Measurements from ENCODE around the gene RPUSD3. TPM values are rescaled to one million over a fixed set of nuclear protein-coding genes. Genes with fewer than 3 reads are reported as not detected.

Gene RPUSD3
- total and polyA plus RNA-seq, 9 of the 15 experiments (the other 6 are each of a cell fraction or from before 2014, with no cell fraction given), result 13.8 to 99.0 (median 59.3) TPM

DNA sequence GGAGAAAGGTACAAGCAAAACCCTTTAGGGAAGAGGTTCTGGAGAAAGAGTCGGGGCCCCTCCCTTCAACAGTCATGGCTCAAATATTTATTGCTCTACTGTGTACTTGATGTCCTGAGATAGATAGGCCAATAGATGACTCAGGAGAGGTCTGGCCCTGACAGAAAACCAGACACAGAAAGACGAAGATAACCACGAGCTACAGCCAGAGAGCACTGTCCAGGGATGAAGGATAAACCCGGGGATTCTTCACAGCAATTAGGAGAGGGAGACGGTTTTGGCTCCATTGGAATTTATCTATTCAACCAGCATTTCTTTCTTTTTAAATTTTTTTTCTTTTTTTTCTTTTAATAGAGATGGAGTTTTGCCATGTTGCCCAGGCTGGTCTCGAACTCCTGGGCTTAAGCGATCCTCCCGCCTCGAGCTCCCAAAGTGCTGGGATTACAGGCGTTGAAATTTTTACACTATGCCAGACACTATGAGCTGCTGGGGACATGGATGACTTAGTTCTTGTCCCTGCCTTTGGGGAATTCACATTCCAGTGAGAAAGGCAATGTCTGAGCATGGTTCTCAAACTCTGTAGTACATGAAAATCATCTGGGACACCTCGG, 40.9 kb upstream of the RPUSD3 start (continued):
- no peak for TF ChIP-seq ZNF644 (tag; IDR thresholded peaks at IDR 0.05; ENCODE audit: low read depth)
- no peak for TF ChIP-seq ZNF586 (CRISPR knock-in tag; conservative IDR thresholded peaks at IDR 0.05)
- TF ChIP-seq, protein P1, sequence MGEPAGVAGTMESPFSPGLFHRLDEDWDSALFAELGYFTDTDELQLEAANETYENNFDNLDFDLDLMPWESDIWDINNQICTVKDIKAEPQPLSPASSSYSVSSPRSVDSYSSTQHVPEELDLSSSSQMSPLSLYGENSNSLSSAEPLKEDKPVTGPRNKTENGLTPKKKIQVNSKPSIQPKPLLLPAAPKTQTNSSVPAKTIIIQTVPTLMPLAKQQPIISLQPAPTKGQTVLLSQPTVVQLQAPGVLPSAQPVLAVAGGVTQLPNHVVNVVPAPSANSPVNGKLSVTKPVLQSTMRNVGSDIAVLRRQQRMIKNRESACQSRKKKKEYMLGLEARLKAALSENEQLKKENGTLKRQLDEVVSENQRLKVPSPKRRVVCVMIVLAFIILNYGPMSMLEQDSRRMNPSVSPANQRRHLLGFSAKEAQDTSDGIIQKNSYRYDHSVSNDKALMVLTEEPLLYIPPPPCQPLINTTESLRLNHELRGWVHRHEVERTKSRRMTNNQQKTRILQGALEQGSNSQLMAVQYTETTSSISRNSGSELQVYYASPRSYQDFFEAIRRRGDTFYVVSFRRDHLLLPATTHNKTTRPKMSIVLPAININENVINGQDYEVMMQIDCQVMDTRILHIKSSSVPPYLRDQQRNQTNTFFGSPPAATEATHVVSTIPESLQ (CRISPR knock-in tag; IDR thresholded peaks at IDR 0.05), result no peak
- TF ChIP-seq FOXM1 (IDR thresholded peaks at IDR 0.05; ENCODE audit: low read depth), result no peak
- no peak for TF ChIP-seq FOXM1 (CRISPR knock-in tag; IDR thresholded peaks at IDR 0.05; ENCODE audit: low read depth)
- no peak; the same call in 1 of the 2 replicates for TF ChIP-seq MAFF (IDR thresholded peaks at IDR 0.05; ENCODE audit: low read length)
- TF ChIP-seq COPS2 (conservative IDR thresholded peaks at IDR 0.05), result no peak
- TF ChIP-seq NONO (IDR thresholded peaks at IDR 0.05; ENCODE audit: low read depth in 2 of 2, low read length in 1 of 2), result no peak
- TF ChIP-seq, protein P2, sequence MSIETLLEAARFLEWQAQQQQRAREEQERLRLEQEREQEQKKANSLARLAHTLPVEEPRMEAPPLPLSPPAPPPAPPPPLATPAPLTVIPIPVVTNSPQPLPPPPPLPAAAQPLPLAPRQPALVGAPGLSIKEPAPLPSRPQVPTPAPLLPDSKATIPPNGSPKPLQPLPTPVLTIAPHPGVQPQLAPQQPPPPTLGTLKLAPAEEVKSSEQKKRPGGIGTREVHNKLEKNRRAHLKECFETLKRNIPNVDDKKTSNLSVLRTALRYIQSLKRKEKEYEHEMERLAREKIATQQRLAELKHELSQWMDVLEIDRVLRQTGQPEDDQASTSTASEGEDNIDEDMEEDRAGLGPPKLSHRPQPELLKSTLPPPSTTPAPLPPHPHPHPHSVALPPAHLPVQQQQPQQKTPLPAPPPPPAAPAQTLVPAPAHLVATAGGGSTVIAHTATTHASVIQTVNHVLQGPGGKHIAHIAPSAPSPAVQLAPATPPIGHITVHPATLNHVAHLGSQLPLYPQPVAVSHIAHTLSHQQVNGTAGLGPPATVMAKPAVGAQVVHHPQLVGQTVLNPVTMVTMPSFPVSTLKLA (conservative IDR thresholded peaks at IDR 0.05), result peak; percentile 29 to 55; a peak in 2 of 4 replicates
- TF ChIP-seq MBD2 (IDR thresholded peaks at IDR 0.05; ENCODE audit: borderline replicate concordance, low read depth), result no peak
- no peak for TF ChIP-seq PHF20 (IDR thresholded peaks at IDR 0.05; ENCODE audit: partially characterized antibody)
- TF ChIP-seq, protein P3, sequence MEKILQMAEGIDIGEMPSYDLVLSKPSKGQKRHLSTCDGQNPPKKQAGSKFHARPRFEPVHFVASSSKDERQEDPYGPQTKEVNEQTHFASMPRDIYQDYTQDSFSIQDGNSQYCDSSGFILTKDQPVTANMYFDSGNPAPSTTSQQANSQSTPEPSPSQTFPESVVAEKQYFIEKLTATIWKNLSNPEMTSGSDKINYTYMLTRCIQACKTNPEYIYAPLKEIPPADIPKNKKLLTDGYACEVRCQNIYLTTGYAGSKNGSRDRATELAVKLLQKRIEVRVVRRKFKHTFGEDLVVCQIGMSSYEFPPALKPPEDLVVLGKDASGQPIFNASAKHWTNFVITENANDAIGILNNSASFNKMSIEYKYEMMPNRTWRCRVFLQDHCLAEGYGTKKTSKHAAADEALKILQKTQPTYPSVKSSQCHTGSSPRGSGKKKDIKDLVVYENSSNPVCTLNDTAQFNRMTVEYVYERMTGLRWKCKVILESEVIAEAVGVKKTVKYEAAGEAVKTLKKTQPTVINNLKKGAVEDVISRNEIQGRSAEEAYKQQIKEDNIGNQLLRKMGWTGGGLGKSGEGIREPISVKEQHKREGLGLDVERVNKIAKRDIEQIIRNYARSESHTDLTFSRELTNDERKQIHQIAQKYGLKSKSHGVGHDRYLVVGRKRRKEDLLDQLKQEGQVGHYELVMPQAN (IDR thresholded peaks at IDR 0.05; ENCODE audit: borderline replicate concordance), result no peak; the same call in 1 of the 2 replicates
- TF ChIP-seq ZKSCAN1 (IDR thresholded peaks at IDR 0.05; ENCODE audit: low read depth, low read length), result no peak
- TF ChIP-seq SLC30A9 (CRISPR knock-in tag; IDR thresholded peaks at IDR 0.05), result no peak
- TF ChIP-seq, protein P4, sequence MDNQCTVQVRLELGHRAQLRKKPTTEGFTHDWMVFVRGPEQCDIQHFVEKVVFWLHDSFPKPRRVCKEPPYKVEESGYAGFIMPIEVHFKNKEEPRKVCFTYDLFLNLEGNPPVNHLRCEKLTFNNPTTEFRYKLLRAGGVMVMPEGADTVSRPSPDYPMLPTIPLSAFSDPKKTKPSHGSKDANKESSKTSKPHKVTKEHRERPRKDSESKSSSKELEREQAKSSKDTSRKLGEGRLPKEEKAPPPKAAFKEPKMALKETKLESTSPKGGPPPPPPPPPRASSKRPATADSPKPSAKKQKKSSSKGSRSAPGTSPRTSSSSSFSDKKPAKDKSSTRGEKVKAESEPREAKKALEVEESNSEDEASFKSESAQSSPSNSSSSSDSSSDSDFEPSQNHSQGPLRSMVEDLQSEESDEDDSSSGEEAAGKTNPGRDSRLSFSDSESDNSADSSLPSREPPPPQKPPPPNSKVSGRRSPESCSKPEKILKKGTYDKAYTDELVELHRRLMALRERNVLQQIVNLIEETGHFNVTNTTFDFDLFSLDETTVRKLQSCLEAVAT (IDR thresholded peaks at IDR 0.05), result peak in 1 of 2 experiments; percentile 83; a peak in 2 of 4 replicates
- no peak for TF ChIP-seq ELF4 (CRISPR knock-in tag; IDR thresholded peaks at IDR 0.05)
- TF ChIP-seq NFIC (IDR thresholded peaks at IDR 0.05), result peak; percentile 53
- TF ChIP-seq PTTG1 (tag; IDR thresholded peaks at IDR 0.05; ENCODE audit: low read depth), result no peak
- no peak for TF ChIP-seq E2F3 (CRISPR knock-in tag; IDR thresholded peaks at IDR 0.05)
- TF ChIP-seq HLTF (IDR thresholded peaks at IDR 0.05), result no peak
- TF ChIP-seq ESRRA (IDR thresholded peaks at IDR 0.05; ENCODE audit: borderline replicate concordance, low read depth), result peak; percentile 52; the same call in 1 of the 2 replicates

All from K562 (cell line).